ENCODE measurements around the gene EPSTI1. TPM values are rescaled to one million over a fixed set of nuclear protein-coding genes. Genes with fewer than 3 reads are reported as not detected.

Gene EPSTI1
- total and polyA plus RNA-seq, 11 donors: 1.3 to 36.1 (median 4.5) TPM

- Histone ChIP-seq H3K27ac (peak overlapping the region in 2 of 12 donors; percentile 10 to 33), H3K9me3 (no peaks in the 10 kb centered on the region), H3K4me3 (no peak overlapping the region), H3K4me1 (peaks cover 0 to 61% (median 15%) of the 10 kb centered on the region in 12 donors), H3K36me3 (peaks cover 0 to 9% (median 0%) of the 10 kb centered on the region in 9 donors), H3K27me3 (no peaks in the 10 kb centered on the region)
- DNase-seq: no peak
- 79 to 85% (median 81%) methylated on average over 5 to 7 of the region's 7 CpGs for WGBS, 4 donors
- intact Hi-C loops (cut with DNase I): loop anchor here in 2 of 10 donors (10.0 kb wide), 2 partner anchors 89 to 819 kb away; no protein-coding TSS in a partner anchor
- TF ChIP-seq POLR2A (IDR thresholded peaks at IDR 0.05): no peak
- TF ChIP-seq CTCF (IDR thresholded peaks at IDR 0.05): no peak
- ATAC-seq: no peak
These were observed 5.9 kb downstream of the EPSTI1 start for GRCh38 chr13:42986176-42986574.

- intact Hi-C loops (cut with DNase I): loop anchor here in 2 of 10 donors (10.0 kb wide), 2 partner anchors 89 to 819 kb away; no protein-coding TSS in a partner anchor
These were observed 6.5 kb downstream of the EPSTI1 start for GRCh38 chr13:42985312-42986175.

GRCh38 chr13:42984691-42985090 is 7.3 kb downstream of the EPSTI1 start:
- DNase-seq: no peak
- intact Hi-C loops (cut with DNase I): loop anchor here in 2 of 10 donors (10.0 kb wide), 2 partner anchors 90 to 820 kb away; no protein-coding TSS in a partner anchor
- TF ChIP-seq POLR2A (IDR thresholded peaks at IDR 0.05): no peak
- 51 to 71% (median 63%) methylated on average over 1 of the region's 1 CpG for WGBS, 4 donors
- no peak for ATAC-seq
- Histone ChIP-seq H3K9me3 (no peaks in the 10 kb centered on the region), H3K27me3 (no peaks in the 10 kb centered on the region), H3K4me1 (peaks cover 0 to 46% (median 8%) of the 10 kb centered on the region in 12 donors), H3K36me3 (peaks cover 0 to 9% (median 0%) of the 10 kb centered on the region in 9 donors), H3K27ac (peak overlapping the region in 1 of 12 donors; percentile 7), H3K4me3 (no peak overlapping the region)

More at GRCh38 chr13:42985312-42986175, 6.5 kb downstream of the EPSTI1 start:
- H3K9me3 ChIP-seq: no peaks in the 10 kb centered on the region
- TF ChIP-seq POLR2A (IDR thresholded peaks at IDR 0.05) (no peak), CTCF (IDR thresholded peaks at IDR 0.05) (no peak)
- peak; percentile 63 to 82 (median 68) for ATAC-seq
- 70 to 84% (median 82%) methylated on average over 8 of the region's 8 CpGs for WGBS, 4 donors
- H3K27ac ChIP-seq: peak overlapping the region in 3 of 12 donors; percentile 7 to 33 (median 10)
- no peak overlapping the region for H3K4me3 ChIP-seq
- H3K4me1 ChIP-seq: peaks cover 0 to 54% (median 11%) of the 10 kb centered on the region in 12 donors
- DNase-seq: peak in 1 of 5 donors; percentile 37
- H3K27me3 ChIP-seq: no peaks in the 10 kb centered on the region
- peaks cover 0 to 9% (median 0%) of the 10 kb centered on the region in 9 donors for H3K36me3 ChIP-seq

- Histone ChIP-seq H3K9me3 (no peaks in the 10 kb centered on the region), H3K27ac (no peak overlapping the region), H3K36me3 (peaks cover 0 to 9% (median 0%) of the 10 kb centered on the region in 9 donors), H3K4me1 (peaks cover 0 to 41% (median 8%) of the 10 kb centered on the region in 12 donors), H3K4me3 (no peak overlapping the region), H3K27me3 (no peaks in the 10 kb centered on the region)
- DNase-seq: no peak
- no peak for ATAC-seq
- TF ChIP-seq CTCF (IDR thresholded peaks at IDR 0.05): no peak
- intact Hi-C loops (cut with DNase I): loop anchor here in 2 of 10 donors (10.0 kb wide), 2 partner anchors 91 to 821 kb away; no protein-coding TSS in a partner anchor
These were observed 8.0 kb downstream of the EPSTI1 start for GRCh38 chr13:42984026-42984425.
